Muscle layer of duodenum (tissue), 2 donors: ENCODE measurements around the gene DGKI.

Experiments
- H3K27ac ChIP-seq: one replicate; pipeline ENCODE4 v1.7.0; 2013; ENCODE audit warnings: mild to moderate bottlenecking, low read length
- H3K27me3 ChIP-seq: one replicate; pipeline ENCODE4 v1.7.0; 2013; ENCODE audit warnings: low read depth, mild to moderate bottlenecking, control low read depth, low read length
- H3K36me3 ChIP-seq, 2 donors: one replicate each; pipeline ENCODE4 v1.7.0; 2013; ENCODE audit warnings: low read length in 2 of 2, control low read depth in 1 of 2, mild to moderate bottlenecking in 1 of 2; ENCODE audit not compliant: insufficient read depth in 2 of 2, control insufficient read depth in 1 of 2
- H3K4me1 ChIP-seq, 2 donors: one replicate each; pipeline ENCODE4 v1.7.0; 2013; ENCODE audit warnings: low read length in 2 of 2, mild to moderate bottlenecking in 2 of 2, control low read depth in 1 of 2, moderate library complexity in 1 of 2; ENCODE audit not compliant: insufficient read depth in 2 of 2, control insufficient read depth in 1 of 2
- H3K4me3 ChIP-seq, 2 donors: one replicate each; pipeline ENCODE4 v1.7.0; 2013; ENCODE audit warnings: low read length in 2 of 2, low read depth in 1 of 2, mild to moderate bottlenecking in 1 of 2
- H3K9me3 ChIP-seq, 2 donors: one replicate each; pipeline ENCODE4 v1.7.0; 2013; ENCODE audit warnings: low read length in 2 of 2, control low read depth in 1 of 2, mild to moderate bottlenecking in 1 of 2; ENCODE audit not compliant: control insufficient read depth in 1 of 2
- donor health status: healthy.

The DGKI gene

GRCh38 chr7:137882261-137882668 lies 35.5 kb upstream of the DGKI start:
- Histone ChIP-seq H3K4me1 (peaks cover 0 to 25% of the 10 kb centered on the region in 2 donors), H3K36me3 (peaks cover 53 to 57% of the 10 kb centered on the region in 2 donors), H3K27ac (no peak overlapping the region), H3K4me3 (peak overlapping the region in 1 of 2 donors; percentile 9), H3K9me3 (peaks cover 0 to 6% of the 10 kb centered on the region in 2 donors), H3K27me3 (no peaks in the 10 kb centered on the region)

GRCh38 chr7:137881607-137882260 lies 35.0 kb upstream of the DGKI start:
- no peak overlapping the region for H3K27ac ChIP-seq
- H3K9me3 ChIP-seq = peaks cover 0 to 6% of the 10 kb centered on the region in 2 donors
- H3K4me3 ChIP-seq = peak overlapping the region in 1 of 2 donors; percentile 9
- H3K36me3 ChIP-seq = peaks cover 49 to 57% of the 10 kb centered on the region in 2 donors
- no peaks in the 10 kb centered on the region for H3K27me3 ChIP-seq
- peaks cover 0 to 29% of the 10 kb centered on the region in 2 donors for H3K4me1 ChIP-seq

DNA sequence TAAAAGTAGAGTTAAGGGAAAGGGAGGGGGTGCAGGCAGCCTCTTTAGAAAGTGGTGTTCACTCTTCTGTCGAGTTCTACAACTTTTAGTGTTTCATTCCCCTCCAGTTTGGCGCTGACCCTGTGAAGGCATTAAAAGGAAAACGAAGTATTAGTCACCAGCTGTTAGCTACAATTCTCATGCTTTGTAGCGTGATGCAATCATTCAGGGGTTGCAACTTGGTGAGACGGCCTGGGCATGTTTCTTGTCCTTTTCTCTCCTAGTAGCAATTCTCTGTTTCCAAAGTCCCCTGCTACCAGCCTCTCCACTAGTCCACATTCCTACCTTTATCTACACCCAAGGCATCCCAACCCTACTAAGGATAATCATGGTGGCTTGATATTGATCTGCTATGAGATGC lies 33.7 kb upstream of the DGKI start:
- Histone ChIP-seq H3K27me3 (no peaks in the 10 kb centered on the region), H3K36me3 (peaks cover 56 to 57% of the 10 kb centered on the region in 2 donors), H3K27ac (no peak overlapping the region)

DNA sequence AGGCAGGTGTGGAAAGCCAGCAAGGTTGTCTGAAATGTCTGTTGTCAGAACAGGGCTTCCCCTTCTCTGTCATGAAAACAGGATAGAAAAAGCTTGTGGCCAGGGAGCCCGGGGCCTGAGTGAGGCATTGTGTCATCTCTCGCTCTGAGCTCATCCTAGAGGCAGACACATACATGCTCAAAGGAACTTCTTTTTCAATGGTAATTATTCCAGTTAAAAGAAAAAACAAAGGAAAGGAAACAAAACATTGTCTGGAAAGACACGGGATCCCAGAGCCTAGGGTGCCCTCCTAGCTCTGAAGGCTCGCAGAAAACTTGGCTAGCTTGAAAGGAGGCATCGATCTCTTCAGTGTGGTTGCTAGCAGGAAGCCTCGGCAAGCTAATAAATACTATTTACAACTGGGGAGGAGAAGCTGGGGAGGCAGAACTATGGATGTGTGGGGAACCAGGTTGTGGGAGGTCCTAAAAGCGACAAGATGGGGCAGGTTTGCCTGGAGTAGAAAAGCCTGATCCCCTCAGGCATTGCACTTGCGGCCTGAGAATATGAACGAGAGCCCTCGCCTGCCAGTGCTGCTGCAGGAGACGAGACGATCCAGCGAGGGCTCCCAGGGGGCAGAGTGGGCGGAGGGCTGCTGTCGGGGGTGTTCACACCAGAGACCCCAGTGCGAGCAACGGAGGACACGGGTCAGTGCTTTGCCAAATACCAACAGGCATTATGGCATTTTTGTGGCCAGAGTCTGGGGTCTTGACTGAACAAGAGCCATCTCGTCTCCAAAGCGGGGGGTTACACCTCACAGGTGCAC lies 32.8 kb upstream of the DGKI start:
- Histone ChIP-seq H3K4me1 (peaks cover 0 to 45% of the 10 kb centered on the region in 2 donors), H3K36me3 (peaks cover 49 to 53% of the 10 kb centered on the region in 2 donors), H3K27ac (peak overlapping the region; percentile 27), H3K4me3 (no peak overlapping the region), H3K9me3 (peaks cover 0 to 6% of the 10 kb centered on the region in 2 donors), H3K27me3 (no peaks in the 10 kb centered on the region)

More for the DNA sequence above, 33.7 kb upstream of the DGKI start:
- Histone ChIP-seq H3K9me3 (peaks cover 0 to 6% of the 10 kb centered on the region in 2 donors), H3K4me3 (no peak overlapping the region), H3K4me1 (peaks cover 0 to 36% of the 10 kb centered on the region in 2 donors)

DNA sequence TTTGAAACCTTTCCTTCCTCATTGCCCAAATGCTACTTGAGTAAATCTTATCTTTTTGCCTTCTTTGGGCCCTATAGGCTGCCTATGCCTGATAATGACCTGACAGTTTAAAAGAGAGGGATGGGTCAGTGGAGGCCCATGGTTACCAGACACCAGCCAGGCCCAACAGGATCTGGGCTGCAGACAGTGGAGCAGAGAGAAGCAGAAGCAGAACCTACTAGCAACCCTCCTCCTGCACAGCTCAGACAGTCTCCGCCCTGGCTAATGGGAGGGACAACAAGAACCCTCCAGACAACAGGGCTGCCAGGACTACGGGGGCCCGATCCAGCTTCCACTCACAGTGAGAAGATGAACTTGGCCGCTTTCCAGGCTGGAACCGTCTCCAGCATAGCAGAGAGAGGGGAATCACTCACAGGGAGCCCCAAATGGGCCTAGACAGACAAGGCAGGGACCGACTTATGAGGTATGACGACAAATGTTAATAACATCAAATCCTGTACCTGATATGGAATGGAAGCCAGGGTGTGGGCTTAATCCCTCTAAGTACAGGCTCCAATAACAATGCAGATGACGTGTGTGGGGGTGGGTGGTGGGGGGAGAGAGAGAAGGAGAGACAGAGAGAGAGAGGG lies 31.7 kb upstream of the DGKI start:
- H3K9me3 ChIP-seq = peaks cover 0 to 6% of the 10 kb centered on the region in 2 donors
- peaks cover 54 to 56% of the 10 kb centered on the region in 2 donors for H3K36me3 ChIP-seq
- H3K27me3 ChIP-seq = no peaks in the 10 kb centered on the region
- peak overlapping the region; percentile 27 for H3K27ac ChIP-seq
- H3K4me1 ChIP-seq = peaks cover 0 to 56% of the 10 kb centered on the region in 2 donors
- no peak overlapping the region for H3K4me3 ChIP-seq

DNA sequence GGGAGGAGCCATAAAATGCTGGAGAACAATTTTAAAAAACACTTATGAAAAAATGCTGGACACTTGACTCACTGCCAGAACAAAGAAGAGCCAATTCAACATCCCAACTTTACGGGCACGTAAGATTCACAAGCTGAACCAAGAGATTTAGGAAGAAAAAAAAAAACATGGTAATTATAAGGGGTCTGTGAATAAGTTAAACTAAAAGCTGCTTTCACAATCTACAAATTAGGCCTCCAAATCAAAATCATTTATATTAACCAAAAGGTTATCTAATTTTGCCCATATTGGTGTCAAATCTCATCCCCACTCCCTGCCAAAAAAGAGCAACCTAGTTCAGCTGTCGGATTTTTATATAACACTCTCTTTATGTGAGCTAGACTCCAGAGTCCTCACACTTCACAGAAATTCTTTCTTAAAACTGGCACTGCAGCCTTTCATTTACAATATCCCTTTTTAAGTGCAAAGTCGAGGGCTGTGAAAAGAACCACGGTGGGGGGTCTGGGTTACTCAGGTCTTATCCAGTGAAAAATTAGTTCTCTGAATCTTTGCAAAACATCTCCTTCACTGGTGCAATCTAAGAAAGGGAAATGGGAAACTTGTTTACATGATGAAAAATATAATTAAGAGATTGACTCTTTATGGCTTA lies 30.4 kb upstream of the DGKI start:
- no peak overlapping the region for H3K4me3 ChIP-seq
- H3K27me3 ChIP-seq = no peaks in the 10 kb centered on the region
- H3K9me3 ChIP-seq = peaks cover 0 to 4% of the 10 kb centered on the region in 2 donors
- peaks cover 0 to 56% of the 10 kb centered on the region in 2 donors for H3K4me1 ChIP-seq
- H3K36me3 ChIP-seq = peaks cover 48 to 52% of the 10 kb centered on the region in 2 donors
- H3K27ac ChIP-seq = no peak overlapping the region

DNA sequence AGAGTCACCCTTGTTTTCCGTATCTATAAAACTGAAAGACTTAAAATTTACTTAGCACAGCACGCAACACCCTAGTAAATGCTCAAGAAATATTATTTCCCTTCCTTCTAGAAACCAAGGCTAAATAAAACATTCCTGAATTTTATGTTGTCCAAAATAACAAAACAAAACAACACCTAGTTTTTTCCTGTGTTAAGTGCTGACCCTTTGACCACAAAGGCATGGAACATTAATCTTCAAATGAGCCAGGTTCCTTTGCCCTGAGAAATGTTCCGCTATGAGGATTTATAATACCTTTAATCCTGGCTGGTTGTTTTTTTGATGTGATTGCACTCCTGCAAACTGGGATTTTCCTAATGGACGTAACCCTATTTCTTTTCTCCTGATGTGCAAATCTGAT lies 29.0 kb upstream of the DGKI start:
- H3K27me3 ChIP-seq = no peaks in the 10 kb centered on the region
- H3K9me3 ChIP-seq = no peaks in the 10 kb centered on the region
- H3K27ac ChIP-seq = no peak overlapping the region
- no peak overlapping the region for H3K4me3 ChIP-seq
- peaks cover 36 to 45% of the 10 kb centered on the region in 2 donors for H3K36me3 ChIP-seq
- peaks cover 5 to 64% of the 10 kb centered on the region in 2 donors for H3K4me1 ChIP-seq

GRCh38 chr7:137873979-137874777 lies 27.4 kb upstream of the DGKI start:
- Histone ChIP-seq H3K4me3 (no peak overlapping the region), H3K4me1 (peaks cover 5 to 55% of the 10 kb centered on the region in 2 donors), H3K27ac (no peak overlapping the region), H3K27me3 (no peaks in the 10 kb centered on the region), H3K36me3 (peaks cover 24 to 31% of the 10 kb centered on the region in 2 donors), H3K9me3 (no peaks in the 10 kb centered on the region)

GRCh38 chr7:137873524-137873923 lies 26.8 kb upstream of the DGKI start:
- H3K36me3 ChIP-seq = peaks cover 24 to 31% of the 10 kb centered on the region in 2 donors
- H3K27ac ChIP-seq = no peak overlapping the region
- H3K4me3 ChIP-seq = no peak overlapping the region
- peaks cover 5 to 54% of the 10 kb centered on the region in 2 donors for H3K4me1 ChIP-seq
- no peaks in the 10 kb centered on the region for H3K27me3 ChIP-seq
- no peaks in the 10 kb centered on the region for H3K9me3 ChIP-seq

GRCh38 chr7:137871170-137871915 lies 24.6 kb upstream of the DGKI start:
- Histone ChIP-seq H3K9me3 (no peaks in the 10 kb centered on the region), H3K27me3 (no peaks in the 10 kb centered on the region), H3K36me3 (peaks cover 26 to 41% of the 10 kb centered on the region in 2 donors), H3K4me1 (peaks cover 5 to 33% of the 10 kb centered on the region in 2 donors), H3K27ac (no peak overlapping the region), H3K4me3 (no peak overlapping the region)
